ENCODE data around the gene PRLH. TPM values are rescaled to one million over a fixed set of nuclear protein-coding genes. Genes with fewer than 3 reads are reported as not detected.
A peak's percentile ranks its signal among the peaks of the same experiment; 100 is the strongest.

PRLH gene
- total and polyA plus RNA-seq, 2 of the 13 experiments (the other 11 are each of a cell fraction or from before 2014, with no cell fraction given): not detected

GRCh38 chr2:237614151-237614720 is 47.9 kb downstream of the PRLH start (continued):
- TF ChIP-seq SAFB2 (CRISPR knock-in tag; IDR thresholded peaks at IDR 0.05; ENCODE audit: borderline replicate concordance, low read depth) (peak; percentile 89; the same call in 1 of the 2 replicates), ZNF567 (CRISPR knock-in tag; IDR thresholded peaks at IDR 0.05; ENCODE audit: borderline replicate concordance) (peak; percentile 72; the same call in 1 of the 2 replicates), MYPOP (CRISPR knock-in tag; IDR thresholded peaks at IDR 0.05) (peak; percentile 86), ZNF784 (CRISPR knock-in tag; IDR thresholded peaks at IDR 0.05; ENCODE audit: borderline replicate concordance) (peak; percentile 74; the same call in 1 of the 2 replicates), TEF (CRISPR knock-in tag; IDR thresholded peaks at IDR 0.05) (no peak; the same call in 1 of the 2 replicates), MEIS1 (CRISPR knock-in tag; IDR thresholded peaks at IDR 0.05; ENCODE audit: borderline replicate concordance) (peak; percentile 68; the same call in 1 of the 2 replicates), ZNF350 (CRISPR knock-in tag; IDR thresholded peaks at IDR 0.05; ENCODE audit: borderline replicate concordance, low read depth) (peak; percentile 97), SMYD3 (CRISPR knock-in tag; IDR thresholded peaks at IDR 0.05) (peak; percentile 83), ZNF781 (CRISPR knock-in tag; IDR thresholded peaks at IDR 0.05; ENCODE audit: borderline replicate concordance, not compliant biosample characterization) (no peak), TCF12 (IDR thresholded peaks at IDR 0.05) (no peak), TCF12 (CRISPR knock-in tag; IDR thresholded peaks at IDR 0.05) (peak; percentile 94), ZNF589 (CRISPR knock-in tag; conservative IDR thresholded peaks at IDR 0.05) (no peak)
- TF ChIP-seq, protein P1, sequence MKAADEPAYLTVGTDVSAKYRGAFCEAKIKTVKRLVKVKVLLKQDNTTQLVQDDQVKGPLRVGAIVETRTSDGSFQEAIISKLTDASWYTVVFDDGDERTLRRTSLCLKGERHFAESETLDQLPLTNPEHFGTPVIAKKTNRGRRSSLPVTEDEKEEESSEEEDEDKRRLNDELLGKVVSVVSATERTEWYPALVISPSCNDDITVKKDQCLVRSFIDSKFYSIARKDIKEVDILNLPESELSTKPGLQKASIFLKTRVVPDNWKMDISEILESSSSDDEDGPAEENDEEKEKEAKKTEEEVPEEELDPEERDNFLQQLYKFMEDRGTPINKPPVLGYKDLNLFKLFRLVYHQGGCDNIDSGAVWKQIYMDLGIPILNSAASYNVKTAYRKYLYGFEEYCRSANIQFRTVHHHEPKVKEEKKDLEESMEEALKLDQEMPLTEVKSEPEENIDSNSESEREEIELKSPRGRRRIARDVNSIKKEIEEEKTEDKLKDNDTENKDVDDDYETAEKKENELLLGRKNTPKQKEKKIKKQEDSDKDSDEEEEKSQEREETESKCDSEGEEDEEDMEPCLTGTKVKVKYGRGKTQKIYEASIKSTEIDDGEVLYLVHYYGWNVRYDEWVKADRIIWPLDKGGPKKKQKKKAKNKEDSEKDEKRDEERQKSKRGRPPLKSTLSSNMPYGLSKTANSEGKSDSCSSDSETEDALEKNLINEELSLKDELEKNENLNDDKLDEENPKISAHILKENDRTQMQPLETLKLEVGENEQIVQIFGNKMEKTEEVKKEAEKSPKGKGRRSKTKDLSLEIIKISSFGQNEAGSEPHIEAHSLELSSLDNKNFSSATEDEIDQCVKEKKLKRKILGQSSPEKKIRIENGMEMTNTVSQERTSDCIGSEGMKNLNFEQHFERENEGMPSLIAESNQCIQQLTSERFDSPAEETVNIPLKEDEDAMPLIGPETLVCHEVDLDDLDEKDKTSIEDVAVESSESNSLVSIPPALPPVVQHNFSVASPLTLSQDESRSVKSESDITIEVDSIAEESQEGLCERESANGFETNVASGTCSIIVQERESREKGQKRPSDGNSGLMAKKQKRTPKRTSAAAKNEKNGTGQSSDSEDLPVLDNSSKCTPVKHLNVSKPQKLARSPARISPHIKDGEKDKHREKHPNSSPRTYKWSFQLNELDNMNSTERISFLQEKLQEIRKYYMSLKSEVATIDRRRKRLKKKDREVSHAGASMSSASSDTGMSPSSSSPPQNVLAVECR (CRISPR knock-in tag; IDR thresholded peaks at IDR 0.05; ENCODE audit: borderline replicate concordance): peak; percentile 89; the same call in 1 of the 2 replicates
- TF ChIP-seq, protein P2, sequence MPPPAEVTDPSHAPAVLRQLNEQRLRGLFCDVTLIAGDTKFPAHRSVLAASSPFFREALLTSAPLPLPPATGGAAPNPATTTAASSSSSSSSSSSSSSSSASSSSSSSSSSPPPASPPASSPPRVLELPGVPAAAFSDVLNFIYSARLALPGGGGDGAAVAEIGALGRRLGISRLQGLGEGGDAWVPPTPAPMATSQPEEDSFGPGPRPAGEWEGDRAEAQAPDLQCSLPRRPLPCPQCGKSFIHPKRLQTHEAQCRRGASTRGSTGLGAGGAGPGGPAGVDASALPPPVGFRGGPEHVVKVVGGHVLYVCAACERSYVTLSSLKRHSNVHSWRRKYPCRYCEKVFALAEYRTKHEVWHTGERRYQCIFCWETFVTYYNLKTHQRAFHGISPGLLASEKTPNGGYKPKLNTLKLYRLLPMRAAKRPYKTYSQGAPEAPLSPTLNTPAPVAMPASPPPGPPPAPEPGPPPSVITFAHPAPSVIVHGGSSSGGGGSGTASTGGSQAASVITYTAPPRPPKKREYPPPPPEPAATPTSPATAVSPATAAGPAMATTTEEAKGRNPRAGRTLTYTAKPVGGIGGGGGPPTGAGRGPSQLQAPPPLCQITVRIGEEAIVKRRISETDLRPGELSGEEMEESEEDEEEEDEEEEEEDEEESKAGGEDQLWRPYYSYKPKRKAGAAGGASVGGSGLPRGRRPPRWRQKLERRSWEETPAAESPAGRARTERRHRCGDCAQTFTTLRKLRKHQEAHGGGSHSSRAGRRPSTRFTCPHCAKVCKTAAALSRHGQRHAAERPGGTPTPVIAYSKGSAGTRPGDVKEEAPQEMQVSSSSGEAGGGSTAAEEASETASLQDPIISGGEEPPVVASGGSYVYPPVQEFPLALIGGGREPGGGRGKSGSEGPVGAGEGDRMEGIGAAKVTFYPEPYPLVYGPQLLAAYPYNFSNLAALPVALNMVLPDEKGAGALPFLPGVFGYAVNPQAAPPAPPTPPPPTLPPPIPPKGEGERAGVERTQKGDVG (CRISPR knock-in tag; IDR thresholded peaks at IDR 0.05; ENCODE audit: borderline replicate concordance): peak; percentile 96
- TF ChIP-seq, protein P3, sequence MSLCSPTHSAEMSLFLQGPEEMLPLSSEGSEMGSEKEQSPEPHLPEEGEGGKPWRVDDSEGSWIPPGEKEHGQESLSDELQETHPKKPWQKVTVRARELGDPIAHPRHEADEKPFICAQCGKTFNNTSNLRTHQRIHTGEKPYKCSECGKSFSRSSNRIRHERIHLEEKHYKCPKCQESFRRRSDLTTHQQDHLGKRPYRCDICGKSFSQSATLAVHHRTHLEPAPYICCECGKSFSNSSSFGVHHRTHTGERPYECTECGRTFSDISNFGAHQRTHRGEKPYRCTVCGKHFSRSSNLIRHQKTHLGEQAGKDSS (CRISPR knock-in tag; IDR thresholded peaks at IDR 0.05; ENCODE audit: borderline replicate concordance, low read depth): no peak
